Activated CD4-positive, CD25-positive, alpha-beta regulatory T cell treated with anti-CD3 and anti-CD28 coated beads, Interleukin-2, amount 50 U/mL, for 24 hours (primary cell): ENCODE measurements around the gene RFTN2.
A peak's percentile ranks its signal among the peaks of the same experiment; 100 is the strongest.
"Not testable (repeated sequence)": the region's sequence is repeated elsewhere in the genome, so short reads cannot be mapped to it uniquely, and the experiment has no call there.

ENCODE experiments used
- ATAC-seq, 2 donors: fragments of 150-1000 bp; cut with Tn5 transposase; one replicate each; pipeline ENCODE4 v1.10.0; 2021; ENCODE audit warnings: mild to moderate bottlenecking in 1 of 2, moderate library complexity in 1 of 2

Gene RFTN2

DNA sequence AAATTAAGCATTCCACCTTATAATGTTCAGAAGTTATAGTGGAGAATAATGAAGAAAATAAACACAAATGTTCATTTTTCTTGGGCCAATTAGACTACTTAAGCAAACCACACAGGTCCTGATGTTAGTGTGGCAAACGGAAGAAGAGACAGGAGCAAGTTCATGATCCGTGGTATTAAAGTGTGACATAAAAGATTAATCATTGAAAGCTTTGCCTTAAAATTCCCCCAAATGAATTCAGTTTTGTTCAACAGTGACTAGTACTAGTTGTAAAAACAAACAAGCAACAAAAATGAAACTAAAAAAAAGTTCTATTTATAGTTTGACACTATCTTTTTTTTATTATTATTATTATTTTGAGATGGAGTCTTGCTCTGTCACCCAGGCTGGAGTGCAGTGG, 73.7 kb downstream of the RFTN2 start:
- no peak for ATAC-seq

DNA sequence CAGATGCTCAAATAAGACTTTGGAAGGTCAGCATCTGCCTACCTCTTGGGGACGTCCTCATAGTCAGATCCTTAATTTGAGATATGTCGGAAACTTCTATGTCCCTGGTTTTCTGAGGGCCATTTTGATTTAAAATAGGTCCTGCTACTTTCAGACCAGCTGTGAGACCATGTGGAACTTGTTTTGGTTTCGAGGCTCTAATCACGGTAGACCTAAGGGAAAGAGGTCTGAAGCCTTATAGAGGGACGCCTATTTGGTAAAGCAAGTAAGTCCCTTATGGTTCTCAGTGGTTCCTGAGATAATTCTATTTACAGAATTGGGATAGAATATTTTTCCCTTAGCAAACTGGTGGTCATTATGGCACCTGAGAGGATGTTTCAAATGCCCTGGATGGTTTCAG, 75.1 kb downstream of the RFTN2 start:
- ATAC-seq, result no peak

DNA sequence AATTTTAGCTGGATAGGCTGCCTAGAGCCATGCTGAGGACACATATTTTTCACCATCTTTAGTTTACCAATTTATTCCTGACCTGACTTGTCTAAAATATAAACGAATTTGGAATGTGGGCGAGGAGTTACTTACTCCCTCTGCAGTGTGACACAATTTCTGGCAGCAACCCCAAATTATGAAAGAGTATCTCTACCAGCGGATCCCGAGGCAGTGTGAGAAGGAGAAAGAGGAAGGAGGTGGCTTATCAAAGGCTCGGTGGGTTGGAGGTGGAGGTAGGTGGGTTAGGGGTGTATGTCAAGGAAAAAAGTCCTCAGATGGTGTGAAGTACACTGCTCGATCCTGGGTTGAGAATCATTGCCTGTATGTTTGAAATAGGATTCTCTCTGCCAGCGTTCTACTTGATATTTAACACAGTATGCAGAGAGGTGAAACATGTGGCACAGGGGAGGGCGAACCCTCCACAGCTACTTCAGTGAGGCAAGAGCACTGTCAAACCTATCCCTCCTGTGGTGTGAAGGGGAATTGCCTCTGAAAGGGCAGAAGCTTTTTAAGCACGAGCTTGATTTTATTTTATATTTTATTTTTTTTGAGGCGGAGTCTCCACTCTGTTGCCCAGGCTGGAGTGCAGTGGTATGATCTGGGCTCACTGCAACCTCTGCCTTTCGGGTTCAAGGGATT, 76.0 kb downstream of the RFTN2 start:
- peak; percentile 65 to 72 for ATAC-seq

DNA sequence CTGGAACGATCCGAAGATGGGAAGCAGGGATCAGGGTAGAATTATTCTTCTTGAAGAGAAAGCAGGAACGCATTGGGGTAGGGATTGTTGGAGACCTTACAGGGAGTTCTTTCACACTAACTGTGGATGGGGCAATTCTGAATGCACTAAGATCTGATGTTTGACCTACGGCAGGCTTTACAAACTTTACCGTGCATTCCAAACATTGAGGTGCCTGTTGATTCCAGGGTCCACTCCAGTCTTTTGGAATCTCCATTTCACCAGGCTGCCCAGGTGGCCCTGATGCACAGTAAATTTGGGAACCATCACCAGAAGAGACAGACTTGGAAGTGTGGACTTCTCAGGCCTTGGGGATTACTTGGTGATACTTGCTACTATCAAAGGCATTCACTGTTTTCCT, 76.9 kb downstream of the RFTN2 start:
- no peak for ATAC-seq

DNA sequence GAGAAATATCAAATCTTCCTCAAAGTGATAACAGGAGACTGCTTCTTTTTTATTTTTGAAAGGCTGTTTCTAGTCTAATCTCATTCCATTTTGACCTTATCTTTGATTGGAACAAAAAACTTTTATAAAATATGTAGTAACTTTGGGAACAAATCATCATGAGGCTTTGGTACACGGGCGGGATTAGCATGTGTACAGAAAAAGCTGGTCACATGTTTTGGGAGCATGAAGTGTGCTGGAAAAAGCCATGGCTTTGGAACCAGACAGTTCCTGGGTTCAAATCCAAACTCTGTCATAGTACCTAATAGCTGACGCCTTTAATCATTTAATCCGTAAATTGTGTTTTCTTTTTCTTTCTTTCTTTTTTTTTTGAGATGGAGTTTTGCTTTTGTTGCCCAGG, 78.2 kb downstream of the RFTN2 start:
- no peak for ATAC-seq

DNA sequence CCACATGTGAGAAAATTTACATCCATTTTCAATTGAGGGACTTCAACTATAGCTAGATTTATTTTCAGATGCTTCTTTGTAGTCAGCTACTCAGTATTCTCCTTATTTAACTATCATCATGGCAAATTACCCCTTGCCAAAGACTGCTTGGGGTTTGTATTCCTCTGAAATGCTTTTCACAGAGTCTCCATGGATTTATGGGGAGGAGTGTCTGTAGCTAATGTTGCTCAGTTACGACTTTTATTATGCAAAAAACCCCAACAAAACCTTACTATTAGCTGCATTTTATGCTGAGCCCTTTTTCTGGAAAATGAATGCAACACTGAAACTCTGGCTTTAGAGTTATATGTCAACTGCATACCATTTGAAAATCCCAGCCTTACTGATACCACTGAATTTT, 78.6 kb downstream of the RFTN2 start:
- ATAC-seq, result no peak

DNA sequence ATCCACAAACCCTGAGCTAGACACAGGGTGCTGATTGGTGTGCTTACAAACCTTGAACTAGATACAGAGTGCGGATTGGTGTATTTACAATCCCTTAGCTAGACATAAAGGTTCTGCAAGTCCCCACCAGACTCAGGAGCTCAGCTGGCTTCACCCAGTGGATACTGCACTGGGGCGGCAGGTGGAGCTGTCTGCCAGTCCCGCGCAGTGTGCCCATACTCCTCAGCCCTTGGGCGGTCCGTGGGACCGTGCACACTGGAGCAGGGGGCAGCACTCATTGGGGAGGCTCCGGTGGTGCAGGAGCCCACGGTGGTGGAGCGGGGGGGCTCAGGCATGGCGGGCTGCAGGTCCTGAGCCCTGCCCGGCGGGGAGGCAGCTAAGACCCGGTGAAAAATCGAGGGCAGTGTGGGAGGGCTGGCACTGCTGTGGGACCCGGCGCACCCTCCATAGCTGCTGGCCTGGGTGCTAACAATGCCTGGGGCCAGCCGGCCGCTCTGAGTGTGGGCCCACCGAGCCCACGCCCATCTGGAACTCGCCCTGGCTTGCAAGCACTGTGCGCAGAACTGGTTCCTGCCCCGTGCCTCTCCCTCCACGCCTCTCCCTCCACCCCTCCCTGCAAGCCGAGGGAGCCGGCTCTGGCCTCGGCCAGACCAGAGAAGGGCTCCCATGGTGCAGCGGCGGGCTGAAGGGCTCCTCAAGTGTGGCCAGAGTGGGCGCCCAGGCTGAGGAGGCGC, 83.9 kb downstream of the RFTN2 start:
- no peak for ATAC-seq

DNA sequence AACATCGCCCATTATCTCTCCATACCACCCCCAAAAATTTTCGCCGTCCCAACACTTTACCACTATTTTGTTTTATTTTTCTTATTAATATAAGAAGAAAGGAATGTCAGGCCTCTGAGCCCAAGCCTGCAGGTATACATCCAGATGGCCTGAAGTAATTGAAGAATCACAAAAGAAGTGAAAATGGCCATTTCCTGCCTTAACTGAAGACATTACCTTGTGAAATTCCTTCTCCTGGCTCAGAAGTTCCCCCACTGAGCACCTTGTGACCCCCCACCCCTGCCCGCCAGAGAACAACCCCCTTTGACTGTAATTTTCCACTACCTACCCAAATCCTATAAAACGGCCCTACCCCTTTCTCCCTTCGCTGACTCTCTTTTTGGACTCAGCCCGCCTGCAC, 88.1 kb downstream of the RFTN2 start:
- ATAC-seq, result not testable (repeated sequence)

DNA sequence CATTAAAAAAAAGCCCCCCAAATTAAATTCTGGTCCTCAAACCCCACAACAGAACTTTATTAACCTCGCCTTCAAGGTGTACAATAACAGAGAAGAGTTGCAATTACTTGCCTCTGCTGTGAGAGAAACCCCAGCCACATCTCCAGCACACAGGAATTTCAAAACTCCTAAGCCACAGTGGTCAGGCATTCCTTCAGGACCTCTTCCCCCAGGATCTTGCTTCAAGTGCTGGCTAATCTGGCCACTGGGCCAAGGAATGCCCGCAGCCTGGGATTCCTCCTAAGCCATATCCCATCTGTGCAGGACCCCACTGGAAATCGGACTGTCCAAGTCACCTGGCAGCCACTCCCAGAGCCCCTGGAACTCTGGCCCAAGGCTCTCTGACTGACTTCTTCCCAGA, 95.2 kb downstream of the RFTN2 start:
- not testable (repeated sequence) for ATAC-seq

DNA sequence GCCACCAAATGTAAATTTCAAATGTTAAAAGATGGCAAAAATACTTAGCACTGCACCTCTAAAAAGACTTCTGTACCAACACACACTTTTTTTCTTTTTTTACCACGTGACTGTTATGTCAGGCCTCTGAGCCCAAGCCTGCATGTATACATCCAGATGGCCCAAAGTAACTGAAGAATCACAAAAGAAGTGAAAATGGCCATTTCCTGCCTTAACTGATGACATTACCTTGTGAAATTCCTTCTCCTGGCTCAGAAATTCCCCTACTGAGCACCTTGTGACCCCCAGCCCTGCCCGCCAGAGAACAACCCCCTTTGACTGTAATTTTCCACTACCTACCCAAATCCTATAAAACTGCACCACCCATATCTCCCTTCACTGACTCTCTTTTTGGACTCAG, 97.1 kb downstream of the RFTN2 start:
- not testable (repeated sequence) for ATAC-seq

DNA sequence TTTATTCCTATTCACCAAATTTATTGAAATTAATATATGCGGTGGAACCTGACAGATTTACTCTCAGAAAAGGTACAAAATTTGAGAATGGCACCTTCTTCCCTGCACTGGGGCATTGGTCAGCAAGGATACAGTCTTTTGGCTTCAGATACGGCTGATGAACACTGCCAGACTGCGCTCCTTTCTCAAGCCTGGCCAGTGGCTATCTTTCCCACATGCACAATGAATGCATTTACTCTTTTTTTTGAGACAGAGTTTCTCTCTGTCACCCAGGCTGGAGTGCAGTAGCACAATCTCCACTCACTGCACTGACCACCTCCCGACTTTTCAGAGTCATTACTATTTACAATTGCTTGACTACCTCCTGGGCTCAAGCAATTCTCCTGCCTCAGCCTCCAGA, 97.9 kb downstream of the RFTN2 start:
- no peak for ATAC-seq

DNA sequence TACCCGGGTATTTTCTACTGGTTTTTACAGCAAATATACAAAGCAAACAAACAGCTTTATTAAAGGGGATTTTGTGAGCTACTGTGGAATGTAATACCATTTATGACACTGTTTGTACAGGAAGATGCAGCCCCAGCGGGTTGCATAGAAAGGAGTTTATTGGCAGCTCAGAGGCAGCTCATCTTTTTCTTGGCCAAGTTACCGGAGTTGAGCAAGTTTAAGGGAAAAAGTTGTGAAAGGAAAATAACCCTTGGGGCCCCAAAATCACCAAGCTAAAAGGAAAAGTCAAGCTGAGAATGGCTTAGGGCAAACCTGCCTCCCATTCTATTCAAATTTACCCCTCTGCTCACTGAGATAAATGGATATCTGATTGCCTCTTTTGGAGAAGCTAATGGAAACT, 98.8 kb downstream of the RFTN2 start:
- no peak for ATAC-seq

DNA sequence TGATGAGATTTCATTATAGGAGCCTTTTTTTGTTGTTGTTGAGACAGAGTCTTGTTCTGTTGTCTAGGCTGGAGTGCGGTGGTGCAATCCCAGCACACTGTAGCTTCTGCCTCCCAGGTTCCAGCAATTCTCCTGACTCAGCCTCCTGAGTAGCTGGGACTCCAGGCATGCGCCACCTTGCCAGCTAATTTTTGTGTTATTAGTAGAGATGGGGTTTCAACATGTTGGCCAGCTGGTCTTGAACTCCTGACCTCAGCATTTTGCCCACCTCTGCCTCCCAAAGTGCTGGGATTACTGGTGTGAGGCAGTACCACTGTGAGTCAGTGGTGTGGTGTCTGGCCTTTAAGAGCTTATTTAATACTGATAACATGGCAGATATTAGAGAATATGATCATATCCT, 99.4 kb downstream of the RFTN2 start:
- no peak for ATAC-seq

DNA sequence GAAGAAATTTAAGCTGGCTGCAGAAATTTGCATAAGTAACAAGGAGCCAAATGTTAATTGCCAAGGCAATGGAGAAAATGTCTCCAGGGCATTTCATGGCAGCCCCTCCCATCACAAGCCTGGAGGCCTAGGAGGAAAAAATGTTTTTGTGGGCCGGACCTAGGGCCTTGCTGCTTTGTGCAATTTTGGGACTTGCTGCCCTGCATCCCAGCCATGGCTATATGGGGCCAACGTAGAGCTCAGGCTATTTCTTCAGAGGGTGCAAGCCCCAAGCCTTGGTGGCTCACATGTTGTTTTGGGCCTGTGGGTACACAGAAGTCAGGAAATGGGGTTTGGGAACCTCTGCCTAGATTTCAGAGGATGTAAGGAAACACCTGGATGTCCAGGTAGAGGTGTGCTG, 101.8 kb downstream of the RFTN2 start:
- no peak for ATAC-seq

DNA sequence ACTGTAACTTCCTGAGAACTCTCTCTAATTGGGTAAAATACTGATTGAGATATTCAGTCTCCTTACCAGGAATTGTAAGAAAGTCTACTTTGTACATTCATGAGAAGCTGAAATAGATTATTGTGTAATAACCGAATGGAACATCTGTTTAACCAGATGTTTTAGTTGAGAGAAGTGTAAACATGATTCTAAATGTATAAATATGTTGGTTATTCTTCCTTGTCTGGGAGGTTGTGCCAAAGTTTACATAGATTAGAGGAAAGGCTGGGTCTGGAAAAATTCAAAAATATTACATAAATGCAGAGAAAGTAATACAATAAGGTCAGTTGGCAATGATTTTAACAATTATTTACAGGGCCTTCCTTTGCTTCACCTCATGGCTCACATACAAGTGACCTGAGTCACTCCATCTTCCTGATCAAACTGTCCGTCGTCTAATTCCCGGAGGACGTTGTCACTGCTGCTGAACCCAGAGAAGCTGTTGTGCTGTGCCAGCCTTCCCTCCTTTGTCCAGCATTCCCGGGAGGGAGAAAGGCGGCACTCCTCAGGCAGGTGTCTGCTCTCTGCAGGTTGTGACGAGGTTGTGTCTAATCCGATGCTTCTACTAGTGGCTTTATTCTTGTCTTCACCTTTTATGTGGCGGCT, 103.6 kb downstream of the RFTN2 start:
- no peak for ATAC-seq

DNA sequence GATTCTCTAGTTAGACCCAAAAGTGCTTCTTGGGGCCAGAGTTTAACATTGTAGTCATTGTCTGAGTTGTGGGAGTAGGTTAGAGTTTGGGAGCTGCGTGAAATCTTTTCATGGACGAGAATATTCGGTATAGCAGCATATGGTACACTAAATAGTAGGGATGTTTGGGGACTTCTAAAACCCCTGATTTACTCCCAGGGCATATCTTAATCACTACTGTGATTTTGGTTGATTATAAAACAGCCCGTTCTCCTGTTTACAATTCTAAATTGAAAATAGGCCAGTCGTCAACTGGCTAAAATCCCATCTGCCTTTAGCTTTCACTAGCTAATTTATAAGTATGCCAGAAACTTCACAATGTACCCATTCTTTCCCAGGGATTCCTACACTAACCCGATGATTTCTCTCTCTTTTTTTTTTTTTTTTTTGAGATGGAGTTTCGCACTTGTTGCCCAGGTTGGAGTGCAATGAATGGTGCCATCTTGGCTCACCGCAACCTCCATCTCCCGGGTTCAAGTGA, 115.2 kb downstream of the RFTN2 start:
- ATAC-seq, result no peak

DNA sequence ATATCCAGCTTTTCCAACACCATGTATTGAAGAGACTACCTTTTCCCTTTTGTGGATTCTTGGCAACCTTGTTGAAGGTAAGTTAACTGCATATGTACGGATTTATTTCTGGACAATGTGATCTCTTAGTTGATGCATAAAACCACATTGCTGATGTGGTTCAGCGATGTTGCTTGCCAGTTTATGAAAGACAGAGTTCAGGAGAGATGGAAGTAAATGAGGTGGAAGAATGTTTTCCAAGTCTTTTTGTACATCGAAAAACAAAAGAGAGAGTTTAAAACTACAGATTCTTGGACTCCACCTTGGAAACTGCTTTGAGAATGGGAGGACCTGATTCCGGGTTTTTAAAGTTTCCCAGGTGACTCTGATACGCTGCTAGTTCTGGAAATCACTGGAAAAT, 115.7 kb downstream of the RFTN2 start:
- no peak for ATAC-seq

DNA sequence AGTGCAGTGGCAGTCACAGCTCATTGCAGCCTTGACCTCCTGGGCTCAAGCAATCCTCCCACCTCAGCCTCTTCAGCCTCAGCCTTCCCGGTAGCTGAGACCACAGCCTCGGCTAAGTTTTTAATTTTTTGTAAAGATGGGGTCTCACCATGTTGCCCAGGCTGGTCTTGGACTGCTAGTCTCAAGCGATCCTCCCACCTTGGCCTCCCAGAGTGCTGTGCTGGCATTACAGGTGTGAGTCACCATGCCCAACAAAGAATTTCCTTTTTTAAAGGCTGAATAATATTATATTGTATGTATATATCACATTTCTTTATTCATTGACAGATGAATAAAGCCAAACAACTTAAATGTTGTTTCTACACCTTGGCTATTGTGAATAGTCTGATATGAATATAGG, 117.0 kb downstream of the RFTN2 start:
- no peak for ATAC-seq

DNA sequence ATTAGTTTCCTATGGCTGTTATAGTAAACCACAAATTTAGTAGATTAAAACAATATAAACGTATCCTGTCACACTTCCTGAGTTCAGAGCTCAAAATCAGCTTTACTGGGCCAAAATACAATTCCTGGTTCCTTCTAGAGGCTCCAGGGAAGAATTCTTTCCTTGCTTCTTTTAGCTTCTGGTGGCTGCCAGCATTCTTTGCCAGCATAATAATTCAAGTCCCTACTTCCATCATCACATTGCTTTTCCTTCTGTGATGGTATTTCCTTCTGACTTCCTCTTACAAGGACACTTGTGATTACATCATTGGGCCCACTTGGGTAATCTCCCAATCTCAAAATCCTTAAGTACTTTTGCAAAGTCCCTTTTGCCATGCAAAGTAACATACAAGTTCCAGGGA, 118.9 kb downstream of the RFTN2 start:
- no peak for ATAC-seq

DNA sequence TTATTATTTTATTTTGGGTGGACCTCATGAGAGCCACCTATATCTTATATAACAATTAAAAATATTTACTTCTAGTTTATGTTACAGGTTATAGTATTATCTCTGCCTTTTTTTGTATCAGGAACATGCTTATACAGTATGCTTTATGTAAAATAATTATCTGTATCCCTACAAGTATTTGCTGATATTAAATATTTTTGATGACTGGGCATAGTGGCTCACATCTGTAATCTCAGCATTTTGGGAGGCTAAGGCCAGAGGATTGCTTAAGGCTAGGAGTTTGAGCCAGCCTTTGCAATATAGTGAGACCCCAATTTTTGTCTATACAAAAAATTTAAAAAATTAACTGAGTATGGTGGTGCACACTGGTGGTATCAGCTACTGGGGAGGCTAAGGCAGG, 119.9 kb downstream of the RFTN2 start:
- no peak for ATAC-seq

DNA sequence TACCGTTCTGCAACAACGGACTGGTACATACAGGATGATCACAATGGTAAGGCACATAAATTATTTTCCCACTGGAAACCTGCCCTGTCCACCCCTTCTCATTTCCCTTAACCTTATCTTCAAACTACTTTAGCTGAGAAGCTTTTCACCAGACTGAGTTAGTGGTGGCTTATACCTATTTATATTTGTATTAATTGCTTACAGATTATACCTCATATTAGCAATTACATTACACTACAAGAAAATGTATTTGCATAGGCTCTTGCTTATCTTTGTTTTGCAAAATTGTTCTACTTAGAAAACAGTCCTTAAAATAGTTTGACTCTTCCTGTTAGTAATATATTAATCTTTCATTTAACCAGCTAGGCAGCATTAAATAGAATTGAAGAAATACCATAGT, 124.1 kb downstream of the RFTN2 start:
- not testable (repeated sequence) for ATAC-seq

DNA sequence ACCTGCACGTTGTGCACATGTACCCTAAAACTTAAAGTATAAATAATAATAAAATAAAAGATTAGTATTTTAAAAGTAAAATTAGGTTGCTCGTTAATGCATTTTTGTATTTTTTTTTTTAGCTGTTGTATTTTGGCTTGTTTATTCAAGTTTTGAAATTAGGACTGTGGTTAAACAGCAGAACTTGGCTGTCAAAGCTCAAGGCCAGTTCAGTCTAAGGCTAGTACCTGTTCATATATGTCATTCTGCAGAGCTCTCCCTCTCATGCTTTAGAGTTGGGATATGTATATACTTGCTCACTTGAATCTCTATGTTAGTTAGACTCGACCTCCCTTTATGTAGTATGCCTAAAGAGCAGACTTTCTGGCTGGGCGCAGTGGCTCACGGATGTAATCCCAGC, 126.8 kb downstream of the RFTN2 start:
- ATAC-seq, result no peak

DNA sequence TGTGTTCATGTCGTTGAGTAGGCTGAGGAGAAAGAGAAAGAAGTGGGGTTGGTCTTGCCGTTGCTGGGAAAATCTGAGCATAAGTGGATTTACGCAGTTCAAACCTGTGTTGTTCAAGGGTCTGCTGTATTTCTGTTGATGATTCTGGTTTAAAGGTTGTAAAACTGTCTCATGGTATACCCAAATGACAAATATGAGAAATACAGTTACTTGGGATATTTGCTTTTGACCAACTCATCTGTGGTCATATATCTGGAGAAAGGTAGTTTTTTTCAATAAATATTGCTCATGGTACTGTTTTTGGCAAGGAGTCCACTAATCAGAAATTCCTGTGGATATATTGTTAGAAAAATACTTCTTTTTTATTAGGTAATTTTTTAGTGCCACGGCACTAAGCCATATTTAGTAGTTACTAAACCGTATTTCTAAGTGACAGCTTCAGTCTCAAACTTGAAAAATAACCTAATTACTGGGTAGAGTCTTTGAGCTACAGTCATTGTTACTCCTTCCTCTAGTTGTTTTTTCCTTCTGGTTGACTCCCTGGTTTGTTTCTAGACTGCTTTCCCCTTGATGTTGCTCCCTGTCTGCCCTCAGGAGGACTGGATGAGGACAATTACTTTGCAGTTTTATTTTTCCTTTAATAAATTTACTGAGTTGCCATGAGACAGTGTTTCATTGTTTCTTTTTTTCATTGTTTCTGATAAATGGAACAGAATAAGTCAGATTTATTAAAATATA, 128.1 kb downstream of the RFTN2 start:
- no peak for ATAC-seq
